Gastroesophageal sphincter (tissue), 4 donors: ENCODE measurements around the gene SLC9A5. TPM values are rescaled to one million over a fixed set of nuclear protein-coding genes. Genes with fewer than 3 reads are reported as not detected.

Source experiments
- ATAC-seq: fragments of 150-250 bp; one replicate; pipeline ENCODE4 v1.9.1; 2016; ENCODE audit warnings: mild to moderate bottlenecking, moderate library complexity
- H3K27ac ChIP-seq, 4 donors: fragments of 200-600 bp; sonication (generic) in 3 of 4; 1 replicate in 3 of 4; 2 replicates in 1 of 4; pipeline ENCODE4 v1.5.1; 2016 to 2019
- H3K27me3 ChIP-seq: fragments of 200-600 bp; sonication (generic); one replicate; pipeline ENCODE4 v1.5.1; 2019
- H3K36me3 ChIP-seq, 2 donors: fragments of 200-600 bp; sonication (generic); one replicate each; pipeline ENCODE4 v1.5.1; 2019; ENCODE audit warnings: control low read depth in 1 of 2
- H3K4me1 ChIP-seq, 3 donors: fragments of 200-600 bp; sonication (generic); 1 replicate in 2 of 3; 2 replicates in 1 of 3; pipeline ENCODE4 v1.5.1; 2016 to 2019; ENCODE audit warnings: control low read depth in 2 of 3
- H3K4me3 ChIP-seq, 2 donors: fragments of 200-600 bp; sonication (generic); one replicate each; pipeline ENCODE4 v1.5.1; 2019; ENCODE audit warnings: mild to moderate bottlenecking in 1 of 2, moderate library complexity in 1 of 2
- H3K9me3 ChIP-seq, 3 donors: fragments of 200-600 bp; sonication (generic); one replicate each; pipeline ENCODE4 v1.5.1; 2017 to 2019; ENCODE audit warnings: control low read depth in 2 of 3
- EP300 ChIP-seq: sonication (generic); formaldehyde crosslinking; IDR thresholded peaks from one replicate; pipeline ENCODE4 v1.6.1; 2017; ENCODE audit warnings: antibody characterized with exemption, mild to moderate bottlenecking
- POLR2A ChIP-seq, 2 donors: fragments of 450-650 bp; IDR thresholded peaks; one replicate each; pipeline ENCODE4 v1.6.1; 2017; ENCODE audit warnings: antibody characterized with exemption in 2 of 2, mild to moderate bottlenecking in 2 of 2, moderate library complexity in 1 of 2
- POLR2AphosphoS5 ChIP-seq: sonication (generic); formaldehyde crosslinking; IDR thresholded peaks from one replicate; pipeline ENCODE4 v1.6.1; 2017; ENCODE audit warnings: antibody characterized with exemption
- small RNA-seq, 4 donors: library from RNA; depleted of rRNA; stranded (forward); fragments of <200 nt; gene quantifications; one replicate each; pipeline ENCODE3, GENCODE V24; 2016
- total RNA-seq, 4 donors: library from RNA; depleted of rRNA; stranded (reverse); fragments of >200 nt; gene quantifications; one replicate each; pipeline ENCODE4 v1.1.0, GENCODE V29; 2016
- TF ChIP-seq, protein P1 (sequence below), 4 experiments: fragments of 200-600 bp in 2 of 4; fragments of 450-650 bp in 2 of 4; sonication (generic) in 1 of 4; IDR thresholded peaks; one replicate each; pipeline ENCODE4 v1.5.1; 2017 to 2019; ENCODE audit warnings: antibody characterized with exemption in 4 of 4, mild to moderate bottlenecking in 2 of 4, moderate library complexity in 2 of 4

Gene SLC9A5
- total RNA-seq, 4 donors from 2014 or later, result 0.13 to 0.93 (median 0.21) TPM

DNA sequence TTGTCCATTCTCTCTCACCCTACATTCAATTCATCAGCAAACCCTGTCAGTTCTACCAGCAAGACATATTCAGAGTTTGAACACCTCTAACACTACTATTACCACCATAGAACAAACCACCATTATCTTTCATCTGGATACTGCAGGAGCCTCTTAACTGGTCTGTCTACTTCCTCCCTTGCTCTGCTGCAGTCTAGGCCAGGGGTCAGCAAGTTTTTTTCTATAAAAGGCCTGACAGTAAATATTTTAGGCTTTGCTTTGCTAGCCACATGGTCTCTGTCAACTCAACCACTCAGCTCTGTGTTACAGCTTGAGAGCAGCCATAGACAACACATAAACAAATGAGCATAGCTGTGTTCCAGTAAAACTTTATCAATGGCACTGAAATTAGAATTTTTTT, 63.9 kb downstream of the SLC9A5 start:
- TF ChIP-seq EP300, result no peak
- TF ChIP-seq POLR2AphosphoS5, result no peak
- TF ChIP-seq, protein P1, sequence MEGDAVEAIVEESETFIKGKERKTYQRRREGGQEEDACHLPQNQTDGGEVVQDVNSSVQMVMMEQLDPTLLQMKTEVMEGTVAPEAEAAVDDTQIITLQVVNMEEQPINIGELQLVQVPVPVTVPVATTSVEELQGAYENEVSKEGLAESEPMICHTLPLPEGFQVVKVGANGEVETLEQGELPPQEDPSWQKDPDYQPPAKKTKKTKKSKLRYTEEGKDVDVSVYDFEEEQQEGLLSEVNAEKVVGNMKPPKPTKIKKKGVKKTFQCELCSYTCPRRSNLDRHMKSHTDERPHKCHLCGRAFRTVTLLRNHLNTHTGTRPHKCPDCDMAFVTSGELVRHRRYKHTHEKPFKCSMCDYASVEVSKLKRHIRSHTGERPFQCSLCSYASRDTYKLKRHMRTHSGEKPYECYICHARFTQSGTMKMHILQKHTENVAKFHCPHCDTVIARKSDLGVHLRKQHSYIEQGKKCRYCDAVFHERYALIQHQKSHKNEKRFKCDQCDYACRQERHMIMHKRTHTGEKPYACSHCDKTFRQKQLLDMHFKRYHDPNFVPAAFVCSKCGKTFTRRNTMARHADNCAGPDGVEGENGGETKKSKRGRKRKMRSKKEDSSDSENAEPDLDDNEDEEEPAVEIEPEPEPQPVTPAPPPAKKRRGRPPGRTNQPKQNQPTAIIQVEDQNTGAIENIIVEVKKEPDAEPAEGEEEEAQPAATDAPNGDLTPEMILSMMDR (IDR thresholded peaks at IDR 0.05), result no peak
- no peak for TF ChIP-seq POLR2A (IDR thresholded peaks at IDR 0.05)
- H3K9me3 ChIP-seq, result no peaks in the 10 kb centered on the region
- no peaks in the 10 kb centered on the region for H3K36me3 ChIP-seq
- H3K27ac ChIP-seq, result peak overlapping the region in 1 of 4 donors; percentile 68
- H3K4me3 ChIP-seq, result no peak overlapping the region
- no peak for ATAC-seq
- no peaks in the 10 kb centered on the region for H3K4me1 ChIP-seq
- peaks cover 21% of the 10 kb centered on the region for H3K27me3 ChIP-seq

DNA sequence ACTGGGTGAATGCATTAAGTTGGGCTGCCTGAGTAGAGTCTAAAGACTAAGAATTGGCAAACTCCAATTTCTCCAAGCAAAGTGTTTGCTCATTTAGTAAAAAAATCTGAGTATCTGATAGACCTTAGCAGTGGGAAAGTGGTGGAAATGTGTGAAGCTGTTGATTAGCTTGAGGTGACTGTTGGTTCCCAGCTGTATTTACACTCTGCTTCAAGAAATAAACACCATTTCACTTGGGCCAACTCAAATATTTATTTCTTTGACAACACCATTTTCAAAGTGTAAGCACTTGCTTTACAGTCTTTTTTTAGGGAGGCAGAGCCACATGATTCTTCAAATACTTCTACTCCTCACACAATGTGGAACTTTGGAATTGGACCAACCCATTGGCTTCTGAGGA, 69.1 kb downstream of the SLC9A5 start:
- Histone ChIP-seq H3K4me1 (no peaks in the 10 kb centered on the region), H3K27me3 (peaks cover 48% of the 10 kb centered on the region), H3K9me3 (no peaks in the 10 kb centered on the region), H3K4me3 (no peak overlapping the region), H3K27ac (no peak overlapping the region), H3K36me3 (no peaks in the 10 kb centered on the region)
- no peak for ATAC-seq
- TF ChIP-seq POLR2A (IDR thresholded peaks at IDR 0.05) (no peak), POLR2AphosphoS5 (no peak)
- TF ChIP-seq, protein P1 (IDR thresholded peaks at IDR 0.05), result no peak

Small RNAs within 50 kb of the gene (small RNA-seq; reads per million reads assigned to genes)
- gene MIR328, result 23.4 to 41.2 (median 29.7) reads per million in 4 donors

Other genes with a start within 250 kb of the SLC9A5 start
- gene CBFB, start 219.8 kb upstream of the SLC9A5 start, total RNA-seq, result 10 to 100 TPM; 26.5 to 39.3 (median 27.5) TPM
- gene PHAF1, start 139.0 kb upstream of the SLC9A5 start, total RNA-seq, result 10 to 100 TPM; 10.9 to 20.4 (median 13.3) TPM
- gene B3GNT9, start 98.0 kb upstream of the SLC9A5 start, total RNA-seq, result 10 to 100 TPM; 16.3 to 33.6 (median 23.1) TPM
- gene TRADD, start 89.1 kb upstream of the SLC9A5 start, total RNA-seq, result 10 to 100 TPM; 26.1 to 39.7 (median 28.9) TPM
- gene FBXL8, start 89.0 kb upstream of the SLC9A5 start, total RNA-seq, result 10 to 100 TPM in 3 of 4 donors, 1 to 10 TPM in 1; 6.9 to 18.8 (median 14.2) TPM
- 100 to 1,000 TPM in 1 of 4 donors, 10 to 100 TPM in 2, 1 to 10 TPM in 1; 7.7 to 110 (median 59.4) TPM for gene HSF4, start 84.2 kb upstream of the SLC9A5 start, total RNA-seq
- gene NOL3, start 78.4 kb upstream of the SLC9A5 start, total RNA-seq, result 10 to 100 TPM; 23.0 to 78.9 (median 49.9) TPM
- 10 to 100 TPM in 2 of 4 donors, 1 to 10 TPM in 2; 6.7 to 37.4 (median 19.2) TPM for gene MATCAP1, start 65.0 kb upstream of the SLC9A5 start, total RNA-seq
- gene EXOC3L1, start 58.8 kb upstream of the SLC9A5 start, total RNA-seq, result 1 to 10 TPM; 1.6 to 6.1 (median 2.6) TPM
- 10 to 100 TPM; 55.0 to 89.8 (median 76.2) TPM for gene E2F4, start 56.8 kb upstream of the SLC9A5 start, total RNA-seq
- 1 to 10 TPM in 2 of 4 donors, under 1 TPM in 2; 0.15 to 3.9 (median 1.3) TPM for gene ELMO3, start 49.8 kb upstream of the SLC9A5 start, total RNA-seq
- gene TMEM208, start 21.8 kb upstream of the SLC9A5 start, total RNA-seq, result 10 to 100 TPM; 15.4 to 34.7 (median 30.7) TPM
- 10 to 100 TPM in 3 of 4 donors, 1 to 10 TPM in 1; 9.7 to 15.5 (median 12.9) TPM for gene FHOD1, start 1.5 kb upstream of the SLC9A5 start, total RNA-seq
- 10 to 100 TPM in 1 of 4 donors, 1 to 10 TPM in 3; 3.0 to 14.4 (median 6.1) TPM for gene PLEKHG4, start 30.6 kb downstream of the SLC9A5 start, total RNA-seq
- gene KCTD19, start 77.8 kb downstream of the SLC9A5 start, total RNA-seq, result under 1 TPM in 2 of 4 donors, not detected in 2; 0.13 to 0.19 TPM
- under 1 TPM in 1 of 4 donors, not detected in 3; 0.27 TPM for gene LRRC36, start 77.8 kb downstream of the SLC9A5 start, total RNA-seq
- 100 to 1,000 TPM in 1 of 4 donors, 10 to 100 TPM in 3; 14.8 to 111 (median 55.0) TPM for gene TPPP3, start 144.5 kb downstream of the SLC9A5 start, total RNA-seq
- gene ZDHHC1, start 167.5 kb downstream of the SLC9A5 start, total RNA-seq, result 10 to 100 TPM in 3 of 4 donors, 1 to 10 TPM in 1; 7.5 to 26.7 (median 17.3) TPM
- 1 to 10 TPM in 1 of 4 donors, under 1 TPM in 2, not detected in 1; 0.19 to 2.1 (median 0.27) TPM for gene HSD11B2, start 182.1 kb downstream of the SLC9A5 start, total RNA-seq
- 100 to 1,000 TPM in 2 of 4 donors, 10 to 100 TPM in 2; 94.2 to 145 (median 110) TPM for gene ATP6V0D1, start 232.2 kb downstream of the SLC9A5 start, total RNA-seq
- gene AGRP, start 234.6 kb downstream of the SLC9A5 start, total RNA-seq, result not detected